Body of pancreas (tissue), 4 donors: ENCODE measurements around the gene CPA3.

Source experiments
- CTCF ChIP-seq, 7 experiments: fragments of 450-650 bp in 4 of 7; fragments of 200-600 bp in 3 of 7; sonication (generic) in 3 of 7; IDR thresholded peaks; one replicate each; pipeline ENCODE4 v1.5.1; 2016 to 2019; ENCODE audit warnings: antibody characterized with exemption in 7 of 7
- POLR2A ChIP-seq, 3 donors: fragments of 450-650 bp; IDR thresholded peaks; one replicate each; pipeline ENCODE4 v1.6.1; 2016; ENCODE audit warnings: antibody characterized with exemption in 3 of 3, mild to moderate bottlenecking in 2 of 3

DNA sequence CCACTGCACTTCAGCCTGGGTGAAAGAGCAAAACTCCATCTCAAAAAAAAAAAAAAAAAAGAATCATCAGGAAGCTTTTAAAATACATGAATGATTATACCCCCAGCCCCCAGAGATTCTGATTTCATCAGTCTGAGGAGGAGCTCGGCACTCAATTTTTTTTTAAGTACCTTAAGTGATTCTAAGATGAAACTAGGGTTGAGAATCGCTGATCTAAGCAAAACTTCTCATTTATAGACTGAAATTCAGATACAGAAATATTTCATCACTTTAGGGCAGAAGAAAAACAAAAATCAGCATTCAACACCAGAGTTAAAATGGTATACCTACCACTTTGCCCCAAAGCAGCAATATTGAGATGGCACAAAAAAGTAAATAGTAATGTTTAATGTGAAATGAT lies 24.7 kb downstream of the CPA3 start:
- TF ChIP-seq CTCF (IDR thresholded peaks at IDR 0.05) (no peak), POLR2A (IDR thresholded peaks at IDR 0.05) (no peak)
